Liver (tissue), 9 donors: ENCODE measurements around the gene TMPRSS6. TPM values are rescaled to one million over a fixed set of nuclear protein-coding genes. Genes with fewer than 3 reads are reported as not detected.

Source experiments
- DNase-seq: peaks from one replicate; pipeline ENCODE4 v3.0.0-alpha.2; 2017; ENCODE audit warnings: low spot score
- H3K27ac ChIP-seq, 2 donors: one replicate each; pipeline ENCODE4 v1.7.0; 2013; ENCODE audit warnings: inconsistent platforms in 2 of 2, low read length in 2 of 2, control low read depth in 1 of 2, low read depth in 1 of 2, mild to moderate bottlenecking in 1 of 2
- H3K27me3 ChIP-seq, 4 donors: one replicate each; pipeline versions ENCODE4 v1.6.1 to v1.7.0; 2013; ENCODE audit warnings: low read length in 3 of 4, inconsistent platforms in 1 of 4, mild to moderate bottlenecking in 1 of 4, moderate library complexity in 1 of 4; ENCODE audit not compliant: control insufficient read depth in 4 of 4, insufficient read depth in 4 of 4
- H3K36me3 ChIP-seq, 4 donors: one replicate each; pipeline versions ENCODE4 v1.6.1 to v1.7.0; 2013; ENCODE audit warnings: low read length in 3 of 4, mild to moderate bottlenecking in 3 of 4, low read depth in 1 of 4, moderate library complexity in 1 of 4; ENCODE audit not compliant: control insufficient read depth in 4 of 4, insufficient read depth in 3 of 4
- H3K4me1 ChIP-seq, 4 donors: one replicate each; pipeline versions ENCODE4 v1.6.1 to v1.7.0; 2013; ENCODE audit warnings: low read length in 3 of 4, mild to moderate bottlenecking in 3 of 4, moderate library complexity in 1 of 4; ENCODE audit not compliant: control insufficient read depth in 4 of 4, insufficient read depth in 4 of 4
- H3K4me3 ChIP-seq, 3 donors: one replicate each; pipeline versions ENCODE4 v1.6.1 to v1.7.0; 2013; ENCODE audit warnings: low read length in 3 of 3, control low read depth in 1 of 3, low read depth in 1 of 3, mild to moderate bottlenecking in 1 of 3
- H3K9ac ChIP-seq, 2 donors: one replicate each; pipeline ENCODE4 v1.7.0; 2013; ENCODE audit warnings: low read length in 2 of 2, mild to moderate bottlenecking in 2 of 2, moderate library complexity in 2 of 2, control low read depth in 1 of 2, low read depth in 1 of 2
- H3K9me3 ChIP-seq, 4 donors: one replicate each; pipeline versions ENCODE4 v1.6.1 to v1.7.0; 2013; ENCODE audit warnings: low read length in 3 of 4; ENCODE audit not compliant: control insufficient read depth in 4 of 4
- EGR1 ChIP-seq, 2 donors: IDR thresholded peaks; 2 replicates each; pipeline ENCODE4 v1.6.1; 2016 to 2018; ENCODE audit warnings: antibody characterized with exemption in 2 of 2, low read depth in 2 of 2
- FOXA1 ChIP-seq: IDR thresholded peaks from 2 replicates; pipeline ENCODE4 v1.6.1; 2016; ENCODE audit warnings: antibody characterized with exemption
- FOXA2 ChIP-seq: IDR thresholded peaks from 2 replicates; pipeline ENCODE4 v1.6.1; 2016; ENCODE audit warnings: antibody characterized with exemption
- GABPA ChIP-seq, 2 donors: IDR thresholded peaks in 1 of 2; conservative IDR thresholded peaks in 1 of 2; 2 replicates each; pipeline ENCODE4 v1.6.1; 2016; ENCODE audit warnings: antibody characterized with exemption in 2 of 2, mild to moderate bottlenecking in 1 of 2, moderate library complexity in 1 of 2
- HNF4A ChIP-seq, 2 donors: conservative IDR thresholded peaks; 2 replicates each; pipeline ENCODE4 v1.6.1; 2016; ENCODE audit warnings: antibody characterized with exemption in 2 of 2, mild to moderate bottlenecking in 2 of 2
- HNF4G ChIP-seq: IDR thresholded peaks from 2 replicates; pipeline ENCODE4 v1.6.1; 2016; ENCODE audit warnings: antibody characterized with exemption
- JUND ChIP-seq, 2 donors: IDR thresholded peaks; 2 replicates each; pipeline ENCODE4 v1.6.1; 2016; ENCODE audit warnings: antibody characterized with exemption in 2 of 2
- NR2F2 ChIP-seq: IDR thresholded peaks from 2 replicates; pipeline ENCODE4 v1.6.1; 2016; ENCODE audit warnings: antibody characterized with exemption
- RAD21 ChIP-seq, 2 donors: IDR thresholded peaks; 2 replicates each; pipeline ENCODE4 v1.6.1; 2016; ENCODE audit warnings: antibody characterized with exemption in 2 of 2, mild to moderate bottlenecking in 2 of 2
- RXRA ChIP-seq, 2 donors: IDR thresholded peaks; 2 replicates each; pipeline ENCODE4 v1.6.1; 2017 to 2018; ENCODE audit warnings: antibody characterized with exemption in 2 of 2, mild to moderate bottlenecking in 1 of 2
- SP1 ChIP-seq: IDR thresholded peaks from 2 replicates; pipeline ENCODE4 v1.6.1; 2018; ENCODE audit warnings: antibody characterized with exemption, mild to moderate bottlenecking
- TAF1 ChIP-seq: conservative IDR thresholded peaks from 2 replicates; pipeline ENCODE4 v1.6.1; 2016; ENCODE audit warnings: antibody characterized with exemption, mild to moderate bottlenecking
- YY1 ChIP-seq: IDR thresholded peaks from 2 replicates; pipeline ENCODE4 v1.6.1; 2016; ENCODE audit warnings: antibody characterized with exemption, mild to moderate bottlenecking
- WGBS: extraction: QIAGEN DNeasy Blood & Tissue Kit; methylation state at CpG from one replicate; pipeline ENCODE4 v1.1.7; 2013; 5-methylcytosine and 5-hydroxymethylcytosine counted together
- polyA plus RNA-seq, 2 donors: library from polyadenylated mRNA; stranded (reverse) in 1 of 2; unstranded in 1 of 2; fragments of 200-250 nt in 1 of 2; fragments of >200 nt in 1 of 2; fragmentation: Nextera tagmentation in 1 of 2; extraction: Ambion mirVana in 1 of 2; gene quantifications; one replicate each; pipeline versions ENCODE4 v1.2.1 to v1.2.3, GENCODE V29; 2013 to 2015
- total RNA-seq, 2 donors: library from RNA; depleted of rRNA; stranded (reverse); fragments of >200 nt; gene quantifications; one replicate each; pipeline ENCODE4 v1.2.3, GENCODE V29; 2014
- TF ChIP-seq, protein P1 (sequence below): IDR thresholded peaks from 2 replicates; pipeline ENCODE4 v1.6.1; 2016; ENCODE audit warnings: antibody characterized with exemption
- TF ChIP-seq, protein P2 (sequence below): IDR thresholded peaks from 2 replicates; pipeline ENCODE4 v1.6.1; 2016; ENCODE audit warnings: antibody characterized with exemption
- TF ChIP-seq, protein P3 (sequence below): IDR thresholded peaks from 2 replicates; pipeline ENCODE4 v1.6.1; 2016; ENCODE audit warnings: antibody characterized with exemption
- TF ChIP-seq, protein P4 (sequence below): fragments of 150-350 bp; IDR thresholded peaks from 2 replicates; pipeline ENCODE4 v1.5.1; 2017; ENCODE audit warnings: improper control_type of control experiment, low read depth, low read length; ENCODE audit not compliant: missing input control
- TF ChIP-seq, protein P5 (sequence below): IDR thresholded peaks from 2 replicates; pipeline ENCODE4 v1.6.1; 2016; ENCODE audit warnings: antibody characterized with exemption, mild to moderate bottlenecking
- donor health status: healthy.
- donor health status: healthy.
- donor health status: healthy.
- donor health status: healthy.
- donor health status: healthy.

The TMPRSS6 gene
- total and polyA plus RNA-seq, 4 donors, result 12.6 to 47.1 (median 39.9) TPM

DNA sequence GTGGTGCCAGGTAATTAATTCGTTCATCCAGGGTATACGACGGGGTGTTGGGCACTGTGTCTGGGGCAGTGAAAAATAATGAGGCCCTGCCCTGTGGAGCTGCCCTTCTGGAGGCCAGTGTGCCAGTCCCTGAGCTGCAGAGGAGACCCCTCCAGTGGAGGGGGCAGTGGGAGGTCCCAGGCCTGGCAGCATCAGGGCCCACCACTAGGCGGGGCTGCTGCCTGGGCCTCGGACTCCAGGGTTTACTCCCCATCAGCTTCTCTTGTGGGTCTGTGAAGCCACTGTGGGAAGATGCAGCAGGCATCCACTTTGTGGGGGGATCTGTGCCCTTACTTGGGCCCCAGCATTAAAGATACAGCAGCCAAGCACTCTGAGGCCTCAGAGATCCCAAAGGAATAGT lies 17.4 kb upstream of the TMPRSS6 start:
- Histone ChIP-seq H3K27ac (peak overlapping the region; percentile 87), H3K36me3 (no peaks in the 10 kb centered on the region)
- 38% methylated on average over 5 of the region's 5 CpGs for WGBS

More for the DNA sequence above, 17.4 kb upstream of the TMPRSS6 start:
- TF ChIP-seq RAD21 (IDR thresholded peaks at IDR 0.05) (peak; percentile 63 to 66), FOXA1 (no peak), NR2F2 (peak; percentile 1), TAF1 (no peak), JUND (IDR thresholded peaks at IDR 0.05) (no peak), HNF4G (no peak), HNF4A (conservative IDR thresholded peaks at IDR 0.05) (no peak), FOXA2 (no peak), SP1 (no peak), EGR1 (IDR thresholded peaks at IDR 0.05; ENCODE audit: low read depth in 2 of 2) (no peak), YY1 (no peak), RXRA (IDR thresholded peaks at IDR 0.05) (peak in 1 of 2 donors; percentile 1), GABPA (IDR thresholded peaks at IDR 0.05 in 1 of 2, conservative IDR thresholded peaks at IDR 0.05 in 1 of 2) (no peak)
- TF ChIP-seq, protein P1, sequence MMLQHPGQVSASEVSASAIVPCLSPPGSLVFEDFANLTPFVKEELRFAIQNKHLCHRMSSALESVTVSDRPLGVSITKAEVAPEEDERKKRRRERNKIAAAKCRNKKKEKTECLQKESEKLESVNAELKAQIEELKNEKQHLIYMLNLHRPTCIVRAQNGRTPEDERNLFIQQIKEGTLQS, result no peak
- TF ChIP-seq, protein P2, sequence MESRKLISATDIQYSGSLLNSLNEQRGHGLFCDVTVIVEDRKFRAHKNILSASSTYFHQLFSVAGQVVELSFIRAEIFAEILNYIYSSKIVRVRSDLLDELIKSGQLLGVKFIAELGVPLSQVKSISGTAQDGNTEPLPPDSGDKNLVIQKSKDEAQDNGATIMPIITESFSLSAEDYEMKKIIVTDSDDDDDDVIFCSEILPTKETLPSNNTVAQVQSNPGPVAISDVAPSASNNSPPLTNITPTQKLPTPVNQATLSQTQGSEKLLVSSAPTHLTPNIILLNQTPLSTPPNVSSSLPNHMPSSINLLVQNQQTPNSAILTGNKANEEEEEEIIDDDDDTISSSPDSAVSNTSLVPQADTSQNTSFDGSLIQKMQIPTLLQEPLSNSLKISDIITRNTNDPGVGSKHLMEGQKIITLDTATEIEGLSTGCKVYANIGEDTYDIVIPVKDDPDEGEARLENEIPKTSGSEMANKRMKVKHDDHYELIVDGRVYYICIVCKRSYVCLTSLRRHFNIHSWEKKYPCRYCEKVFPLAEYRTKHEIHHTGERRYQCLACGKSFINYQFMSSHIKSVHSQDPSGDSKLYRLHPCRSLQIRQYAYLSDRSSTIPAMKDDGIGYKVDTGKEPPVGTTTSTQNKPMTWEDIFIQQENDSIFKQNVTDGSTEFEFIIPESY, result no peak
- TF ChIP-seq, protein P3, sequence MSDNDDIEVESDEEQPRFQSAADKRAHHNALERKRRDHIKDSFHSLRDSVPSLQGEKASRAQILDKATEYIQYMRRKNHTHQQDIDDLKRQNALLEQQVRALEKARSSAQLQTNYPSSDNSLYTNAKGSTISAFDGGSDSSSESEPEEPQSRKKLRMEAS, result no peak
- TF ChIP-seq, protein P4, sequence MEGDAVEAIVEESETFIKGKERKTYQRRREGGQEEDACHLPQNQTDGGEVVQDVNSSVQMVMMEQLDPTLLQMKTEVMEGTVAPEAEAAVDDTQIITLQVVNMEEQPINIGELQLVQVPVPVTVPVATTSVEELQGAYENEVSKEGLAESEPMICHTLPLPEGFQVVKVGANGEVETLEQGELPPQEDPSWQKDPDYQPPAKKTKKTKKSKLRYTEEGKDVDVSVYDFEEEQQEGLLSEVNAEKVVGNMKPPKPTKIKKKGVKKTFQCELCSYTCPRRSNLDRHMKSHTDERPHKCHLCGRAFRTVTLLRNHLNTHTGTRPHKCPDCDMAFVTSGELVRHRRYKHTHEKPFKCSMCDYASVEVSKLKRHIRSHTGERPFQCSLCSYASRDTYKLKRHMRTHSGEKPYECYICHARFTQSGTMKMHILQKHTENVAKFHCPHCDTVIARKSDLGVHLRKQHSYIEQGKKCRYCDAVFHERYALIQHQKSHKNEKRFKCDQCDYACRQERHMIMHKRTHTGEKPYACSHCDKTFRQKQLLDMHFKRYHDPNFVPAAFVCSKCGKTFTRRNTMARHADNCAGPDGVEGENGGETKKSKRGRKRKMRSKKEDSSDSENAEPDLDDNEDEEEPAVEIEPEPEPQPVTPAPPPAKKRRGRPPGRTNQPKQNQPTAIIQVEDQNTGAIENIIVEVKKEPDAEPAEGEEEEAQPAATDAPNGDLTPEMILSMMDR, result peak; percentile 49
- TF ChIP-seq, protein P5, sequence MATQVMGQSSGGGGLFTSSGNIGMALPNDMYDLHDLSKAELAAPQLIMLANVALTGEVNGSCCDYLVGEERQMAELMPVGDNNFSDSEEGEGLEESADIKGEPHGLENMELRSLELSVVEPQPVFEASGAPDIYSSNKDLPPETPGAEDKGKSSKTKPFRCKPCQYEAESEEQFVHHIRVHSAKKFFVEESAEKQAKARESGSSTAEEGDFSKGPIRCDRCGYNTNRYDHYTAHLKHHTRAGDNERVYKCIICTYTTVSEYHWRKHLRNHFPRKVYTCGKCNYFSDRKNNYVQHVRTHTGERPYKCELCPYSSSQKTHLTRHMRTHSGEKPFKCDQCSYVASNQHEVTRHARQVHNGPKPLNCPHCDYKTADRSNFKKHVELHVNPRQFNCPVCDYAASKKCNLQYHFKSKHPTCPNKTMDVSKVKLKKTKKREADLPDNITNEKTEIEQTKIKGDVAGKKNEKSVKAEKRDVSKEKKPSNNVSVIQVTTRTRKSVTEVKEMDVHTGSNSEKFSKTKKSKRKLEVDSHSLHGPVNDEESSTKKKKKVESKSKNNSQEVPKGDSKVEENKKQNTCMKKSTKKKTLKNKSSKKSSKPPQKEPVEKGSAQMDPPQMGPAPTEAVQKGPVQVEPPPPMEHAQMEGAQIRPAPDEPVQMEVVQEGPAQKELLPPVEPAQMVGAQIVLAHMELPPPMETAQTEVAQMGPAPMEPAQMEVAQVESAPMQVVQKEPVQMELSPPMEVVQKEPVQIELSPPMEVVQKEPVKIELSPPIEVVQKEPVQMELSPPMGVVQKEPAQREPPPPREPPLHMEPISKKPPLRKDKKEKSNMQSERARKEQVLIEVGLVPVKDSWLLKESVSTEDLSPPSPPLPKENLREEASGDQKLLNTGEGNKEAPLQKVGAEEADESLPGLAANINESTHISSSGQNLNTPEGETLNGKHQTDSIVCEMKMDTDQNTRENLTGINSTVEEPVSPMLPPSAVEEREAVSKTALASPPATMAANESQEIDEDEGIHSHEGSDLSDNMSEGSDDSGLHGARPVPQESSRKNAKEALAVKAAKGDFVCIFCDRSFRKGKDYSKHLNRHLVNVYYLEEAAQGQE, result no peak
- Histone ChIP-seq H3K4me3 (peak overlapping the region; percentile 15 to 49 (median 34)), H3K27me3 (no peaks in the 10 kb centered on the region), H3K9ac (peak overlapping the region in 1 of 2 donors; percentile 4), H3K4me1 (peaks cover 6 to 36% (median 30%) of the 10 kb centered on the region in 4 donors), H3K9me3 (no peaks in the 10 kb centered on the region)
- no peak for DNase-seq
